SH-SY5Y (cell line): ENCODE results near the gene CNPPD1.

Experiments used
- GATA2 ChIP-seq: IDR thresholded peaks from 2 replicates; pipeline ENCODE4 v1.6.1; 2011; ENCODE audit warnings: mild to moderate bottlenecking, low read depth, low read length
- GATA3 ChIP-seq: IDR thresholded peaks from 2 replicates; pipeline ENCODE4 v1.6.1; 2011; ENCODE audit warnings: low read depth, mild to moderate bottlenecking, low read length, moderate library complexity

DNA sequence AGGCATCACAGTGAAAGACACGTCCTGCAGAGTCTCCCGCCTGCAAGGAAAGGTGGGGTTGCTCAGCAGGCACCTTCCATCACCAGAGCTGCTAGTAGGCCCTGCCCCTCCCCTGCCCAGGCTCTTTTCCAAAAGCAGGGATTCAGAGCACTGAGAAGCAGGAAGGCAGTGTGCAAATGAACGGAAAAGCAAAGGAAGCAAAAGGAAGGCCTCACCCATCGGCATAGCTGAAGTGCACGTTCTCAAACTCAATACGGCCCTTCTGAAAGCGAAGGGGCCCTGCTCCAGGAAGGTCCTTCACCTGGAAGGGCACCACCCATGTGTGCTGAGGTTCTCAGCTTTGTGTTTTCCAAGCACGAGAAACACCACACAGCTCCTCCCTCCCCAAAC is 36.3 kb upstream of the CNPPD1 start:
- TF ChIP-seq GATA2: no peak
- TF ChIP-seq GATA3: no peak
